Stimulated activated CD4-positive, alpha-beta T cell treated with anti-CD3 and anti-CD28 coated beads, Interleukin-15, amount 100 ng/mL, for 1 hour (primary cell): Measurements from ENCODE around the gene SSUH2.
"Not testable (repeated sequence)": the region's sequence is repeated elsewhere in the genome, so short reads cannot be mapped to it uniquely, and the experiment has no call there.

Source experiments
- DNase-seq, 2 donors: peaks; one replicate each; pipeline ENCODE4 v3.0.0-alpha.2; 2020; ENCODE audit warnings: low read depth in 1 of 2, low spot score in 1 of 2

The SSUH2 gene, protein sequence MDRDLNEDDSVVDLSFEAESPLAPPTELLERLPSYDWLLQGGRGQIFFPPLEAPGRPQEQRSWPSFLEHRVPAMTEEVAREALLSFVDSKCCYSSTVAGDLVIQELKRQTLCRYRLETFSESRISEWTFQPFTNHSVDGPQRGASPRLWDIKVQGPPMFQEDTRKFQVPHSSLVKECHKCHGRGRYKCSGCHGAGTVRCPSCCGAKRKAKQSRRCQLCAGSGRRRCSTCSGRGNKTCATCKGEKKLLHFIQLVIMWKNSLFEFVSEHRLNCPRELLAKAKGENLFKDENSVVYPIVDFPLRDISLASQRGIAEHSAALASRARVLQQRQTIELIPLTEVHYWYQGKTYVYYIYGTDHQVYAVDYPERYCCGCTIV

DNA sequence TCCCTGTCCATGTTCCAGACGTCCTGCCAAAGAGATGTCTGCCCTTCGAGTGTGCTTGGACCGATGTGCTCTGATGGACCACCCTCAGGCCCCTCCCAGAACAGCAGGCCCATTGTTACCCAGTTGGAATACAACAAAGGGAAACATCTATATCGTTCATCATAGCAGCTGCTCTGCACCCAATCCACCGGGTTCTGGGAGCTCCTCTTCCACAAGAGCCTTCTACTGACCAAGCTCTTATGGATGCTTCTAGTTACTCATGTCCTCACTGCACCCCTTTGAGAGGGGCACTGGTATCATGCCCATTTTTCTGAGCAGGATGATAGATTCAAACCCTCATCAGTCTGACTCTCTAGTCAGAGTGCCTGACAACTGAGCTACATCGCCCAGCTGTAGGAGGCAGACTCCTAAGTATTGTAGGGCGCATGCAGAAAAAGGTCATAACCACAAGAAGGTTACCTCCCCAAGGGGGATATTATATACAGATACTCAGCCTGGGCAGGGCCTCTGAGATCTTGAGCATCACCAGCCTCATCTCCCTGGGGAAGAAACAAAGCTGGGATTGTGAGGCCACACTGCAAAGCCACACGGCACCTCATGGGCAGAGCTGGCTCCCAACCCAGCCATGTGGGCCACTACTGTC lies at the start of gene SSUH2:
Gene SSUH2 (minus strand): TSS at position 51 of the 643 bp plus-strand sequence. CDS start 40 bp downstream, at position 11.
- DNase-seq: no peak

DNA sequence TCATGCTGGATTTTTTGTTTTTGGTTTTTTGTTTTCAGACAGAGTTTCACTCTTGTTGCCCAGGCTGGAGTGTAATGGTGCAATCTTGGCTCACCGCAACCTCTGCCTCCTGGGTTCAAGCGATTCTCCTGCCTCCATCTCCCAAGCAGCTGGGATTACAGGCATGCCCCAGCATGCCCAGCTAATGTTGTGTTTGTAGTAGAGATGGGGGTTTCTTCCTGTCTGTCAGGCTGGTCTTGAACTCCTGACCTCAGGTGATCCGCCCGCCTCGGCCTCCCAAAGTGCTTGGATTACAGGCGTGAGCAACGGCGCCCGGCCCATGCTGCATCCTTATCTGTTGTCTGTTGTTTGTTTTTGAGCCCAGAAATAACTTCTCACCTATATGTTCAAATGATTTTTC lies 46.7 kb upstream of the SSUH2 start:
- not testable (repeated sequence) for DNase-seq

DNA sequence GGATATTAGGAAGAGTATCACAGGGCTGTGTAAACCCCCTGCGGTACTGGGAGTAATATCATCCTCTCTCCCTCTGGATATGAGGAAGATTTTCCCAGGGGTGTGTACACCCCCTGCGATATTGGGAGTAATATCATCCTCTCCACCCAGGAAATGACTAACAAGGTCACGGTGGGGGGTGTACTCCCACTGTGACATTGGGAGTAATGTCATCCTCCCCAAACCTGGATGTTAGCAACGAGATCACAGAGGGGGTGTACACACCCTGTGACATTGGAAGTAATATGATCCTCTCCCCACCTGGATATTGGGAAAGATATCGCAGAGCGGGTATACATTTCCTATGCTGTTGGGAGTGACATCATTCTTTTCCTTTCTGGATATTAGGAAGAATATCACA lies 40.4 kb upstream of the SSUH2 start:
- not testable (repeated sequence) for DNase-seq

DNA sequence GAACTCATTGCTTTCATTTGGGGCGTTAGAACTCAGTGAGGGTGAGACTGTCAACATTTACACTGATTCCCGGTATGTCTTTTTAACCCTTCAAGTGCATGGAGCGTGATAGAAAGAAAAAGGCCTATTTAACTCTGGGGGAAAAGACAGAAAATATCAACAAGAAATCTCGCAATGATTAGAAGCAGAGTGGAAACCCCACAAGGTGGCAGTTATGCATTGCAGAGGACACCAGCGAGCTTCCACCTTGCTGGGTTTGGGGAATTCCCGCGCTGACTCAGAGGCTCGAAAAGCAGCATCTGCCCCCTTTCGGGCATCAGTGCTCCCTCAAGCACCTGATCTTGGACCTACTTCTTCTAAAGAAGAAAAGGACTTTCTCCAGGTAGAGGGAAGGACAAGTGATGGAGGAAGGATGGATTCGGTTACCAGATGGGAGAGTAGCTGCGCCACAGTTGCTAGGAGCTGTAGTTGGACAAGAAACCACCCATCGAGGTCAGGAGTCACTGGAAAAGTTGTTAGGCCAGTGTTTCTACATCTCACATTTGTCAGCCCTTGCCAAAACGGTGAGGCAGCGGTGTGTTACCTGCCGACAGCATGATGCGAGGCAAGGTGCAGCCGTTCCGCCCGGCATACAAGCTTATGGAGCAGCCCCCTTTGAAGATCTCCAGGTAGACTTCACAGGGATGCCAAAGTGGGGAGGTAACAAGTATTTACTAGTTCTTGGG lies 38.4 kb upstream of the SSUH2 start:
- not testable (repeated sequence) for DNase-seq

DNA sequence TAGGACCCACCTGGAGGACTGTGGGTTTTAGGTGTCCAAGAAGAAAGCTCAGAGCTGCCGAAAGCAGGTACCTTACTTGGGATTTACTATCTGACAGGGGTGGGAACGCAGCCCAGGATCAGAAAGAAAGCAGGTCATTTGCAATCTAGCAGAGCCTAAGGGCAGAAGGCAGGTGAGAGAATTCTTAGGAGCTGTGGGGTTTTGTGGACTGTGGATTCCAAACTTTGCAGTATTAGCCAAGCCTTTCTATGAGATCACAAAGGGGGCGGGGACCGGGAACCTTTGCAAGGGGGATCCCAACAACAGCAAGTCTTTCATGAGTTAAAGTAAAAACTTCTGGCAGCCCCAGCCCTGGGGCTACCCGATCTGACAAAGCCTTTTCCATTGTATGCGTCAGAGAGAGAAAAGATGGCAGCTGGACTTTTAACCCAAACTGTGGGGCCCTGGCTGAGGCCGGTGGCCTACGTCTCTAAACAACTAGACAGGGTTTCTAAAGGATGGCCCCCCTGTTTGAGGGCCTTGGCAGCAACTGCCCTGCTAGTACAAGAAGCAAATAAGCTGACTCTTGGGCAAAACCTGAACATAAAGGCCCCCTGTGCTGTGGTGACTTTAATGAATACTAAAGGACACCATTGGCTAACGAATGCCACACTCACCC lies 37.4 kb upstream of the SSUH2 start:
- DNase-seq: not testable (repeated sequence)

DNA sequence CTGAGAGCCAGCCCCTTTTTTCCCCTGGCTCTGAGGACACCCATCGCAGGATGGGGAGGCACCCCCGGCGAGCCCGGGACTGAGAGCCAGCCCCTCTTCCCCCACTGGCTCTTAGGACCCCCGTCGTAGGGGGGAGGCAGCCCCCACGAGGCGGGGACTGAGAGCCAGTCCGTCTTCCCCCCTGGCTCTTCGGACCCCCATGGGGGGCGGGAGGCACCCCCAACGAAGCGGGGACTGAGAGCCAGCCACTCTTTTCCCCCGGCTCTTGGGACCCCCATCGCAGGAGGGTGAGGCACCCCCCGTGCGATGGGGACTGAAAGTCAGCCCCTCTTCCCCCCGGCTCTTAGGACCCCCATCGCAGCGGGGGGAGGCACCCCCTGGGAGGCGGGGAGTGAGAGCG lies 36.8 kb upstream of the SSUH2 start:
- no peak for DNase-seq

DNA sequence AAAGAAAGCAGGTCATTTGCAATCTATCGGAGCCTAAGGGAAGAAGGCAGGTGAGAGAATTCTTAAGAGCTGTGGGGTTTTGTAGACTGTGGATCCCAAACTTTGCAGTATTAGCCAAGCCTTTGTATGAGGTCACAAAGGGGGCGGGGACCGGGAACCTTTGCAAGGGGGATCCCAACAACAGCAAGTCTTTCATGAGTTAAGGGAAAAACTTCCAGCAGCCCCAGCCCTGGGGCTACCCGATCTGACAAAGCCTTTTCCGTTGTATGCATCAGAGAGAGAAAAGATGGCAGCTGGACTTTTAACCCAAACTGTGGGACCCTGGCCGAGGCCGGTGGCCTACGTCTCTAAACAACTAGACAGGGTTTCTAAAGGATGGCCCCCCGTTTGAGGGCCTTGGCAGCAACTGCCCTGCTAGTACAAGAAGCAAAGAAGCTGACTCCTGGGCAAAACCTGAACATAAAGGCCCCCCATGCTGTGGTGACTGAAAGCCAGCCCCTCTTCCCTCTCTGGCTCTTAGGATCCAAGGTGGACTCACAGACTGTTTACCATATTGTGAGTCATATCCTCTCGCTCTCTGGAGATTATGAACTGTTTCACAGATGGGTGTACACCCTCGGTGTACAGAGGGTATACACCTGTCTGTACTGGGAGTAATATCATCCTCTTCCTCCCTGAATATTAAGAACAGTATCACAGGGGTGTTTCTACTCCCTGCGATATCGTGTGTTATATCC lies 35.4 kb upstream of the SSUH2 start:
- not testable (repeated sequence) for DNase-seq

DNA sequence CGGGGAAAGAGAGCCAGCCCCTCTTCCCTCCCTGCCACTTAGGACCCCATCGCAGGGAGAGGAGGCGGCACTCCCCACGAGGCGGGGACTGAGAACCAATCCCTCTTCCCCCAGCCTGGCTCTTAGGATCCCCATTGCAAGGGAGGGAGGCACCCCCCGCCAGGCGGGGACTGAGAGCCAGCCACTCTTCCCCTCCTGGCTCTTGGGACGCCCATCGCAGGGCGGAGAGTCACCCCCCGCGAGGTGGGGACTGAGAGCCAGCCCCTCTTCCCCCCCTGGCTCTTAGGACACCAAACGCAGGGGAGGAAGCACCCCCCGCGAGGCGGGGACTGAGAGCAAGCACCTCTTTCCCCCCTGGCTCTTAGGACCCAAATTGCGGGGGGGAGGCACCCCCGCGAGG lies 34.2 kb upstream of the SSUH2 start:
- no peak for DNase-seq

DNA sequence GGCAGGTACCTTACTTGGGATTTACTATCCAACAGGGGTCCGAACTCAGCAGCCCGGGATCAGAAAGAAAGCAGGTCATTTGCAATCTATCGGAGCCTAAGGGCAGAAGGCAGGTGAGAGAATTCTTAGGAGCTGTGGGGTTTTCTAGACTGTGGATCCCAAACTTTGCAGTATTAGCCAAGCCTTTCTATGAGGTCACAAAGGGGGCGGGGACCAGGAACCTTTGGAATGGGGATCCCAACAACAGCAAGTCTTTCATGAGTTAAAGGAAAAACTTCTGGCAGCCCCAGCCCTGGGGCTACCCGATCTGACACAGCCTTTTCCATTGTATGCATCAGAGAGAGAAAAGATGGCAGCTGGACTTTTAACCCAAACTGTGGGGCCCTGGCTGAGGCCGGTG lies 32.7 kb upstream of the SSUH2 start:
- DNase-seq: not testable (repeated sequence)

DNA sequence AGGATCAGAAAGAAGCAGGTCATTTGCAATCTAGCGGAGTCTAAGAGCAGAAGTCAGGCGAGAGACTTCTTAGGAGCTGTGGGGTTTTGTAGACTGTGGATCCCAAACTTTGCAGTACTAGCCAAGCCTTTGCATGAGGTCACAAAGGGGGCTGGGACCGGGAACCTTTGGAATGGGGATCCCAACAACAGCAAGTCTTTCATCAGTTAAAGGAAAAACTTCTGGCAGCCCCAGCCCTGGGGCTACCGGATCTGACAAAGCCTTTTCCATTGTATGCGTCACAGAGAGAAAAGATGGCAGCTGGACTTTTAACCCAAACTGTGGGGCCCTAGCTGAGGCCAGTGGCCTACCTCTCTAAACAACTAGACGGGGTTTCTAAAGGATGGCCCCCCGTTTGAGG lies 31.0 kb upstream of the SSUH2 start:
- DNase-seq: not testable (repeated sequence)

DNA sequence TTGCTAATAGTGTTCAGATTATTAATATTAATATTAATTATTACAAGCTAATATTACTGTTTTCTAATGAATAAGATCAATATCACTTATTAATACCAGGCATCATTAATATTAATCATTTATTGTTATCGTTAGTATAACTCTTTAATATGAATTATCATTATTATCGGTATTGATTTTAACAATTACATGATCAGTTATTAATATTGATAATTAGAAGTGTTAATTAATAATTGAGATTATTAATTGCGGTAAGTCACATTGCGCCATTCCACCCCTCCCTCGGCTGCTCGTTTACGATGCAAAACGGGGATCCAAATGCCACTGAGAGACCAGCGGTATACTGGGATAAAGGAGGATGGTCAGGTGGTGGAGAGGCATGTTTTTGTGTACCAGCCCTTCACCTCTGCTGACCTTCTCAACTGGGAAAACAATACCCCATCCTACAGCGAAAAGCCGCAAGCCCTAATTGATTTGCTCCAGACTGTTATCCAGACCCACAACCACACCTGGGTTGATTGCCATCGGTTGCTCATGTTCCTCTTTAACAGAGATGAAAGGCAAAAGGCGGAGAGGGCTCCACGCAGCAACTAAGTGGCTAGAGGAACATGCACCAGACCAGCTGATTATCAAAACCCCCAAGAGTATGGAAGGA lies 28.6 kb upstream of the SSUH2 start:
- DNase-seq: no peak

DNA sequence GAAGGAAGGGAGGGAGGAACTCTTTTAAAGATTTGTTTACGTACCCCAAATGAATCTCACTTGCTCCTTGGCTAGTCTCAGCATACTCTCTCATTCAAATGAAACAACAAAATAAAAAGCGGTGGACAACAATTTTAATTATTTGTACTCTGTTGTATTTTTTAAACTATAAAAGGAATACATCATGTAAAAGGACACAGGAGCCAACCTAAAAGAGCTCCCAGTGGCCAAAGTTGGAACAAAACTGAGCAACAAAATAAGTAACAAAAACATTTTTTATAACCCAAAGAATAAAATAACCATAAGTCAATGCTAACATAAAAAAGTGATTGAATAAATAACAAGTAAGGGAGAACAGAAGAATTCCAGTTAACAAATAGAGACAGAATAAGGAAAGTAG lies 24.4 kb upstream of the SSUH2 start:
- DNase-seq: no peak

DNA sequence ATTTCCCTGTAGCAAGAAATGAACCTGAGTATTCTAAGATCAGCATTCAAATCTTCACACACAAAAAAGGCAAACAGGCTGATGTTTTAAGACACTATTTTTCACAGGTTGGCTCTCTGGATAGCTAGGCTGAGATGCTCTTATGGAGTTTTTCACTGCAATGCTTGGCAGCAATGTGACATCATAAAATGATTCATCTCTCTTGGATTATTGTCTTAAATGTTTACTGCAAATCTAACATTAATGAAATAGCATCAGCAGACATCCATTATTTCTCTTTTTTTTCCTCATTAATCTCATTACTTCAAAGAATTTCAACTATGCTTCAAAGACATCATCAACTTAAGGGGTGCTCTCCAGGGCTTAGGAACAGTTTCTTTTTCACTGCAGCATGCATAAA lies 23.6 kb upstream of the SSUH2 start:
- no peak for DNase-seq

DNA sequence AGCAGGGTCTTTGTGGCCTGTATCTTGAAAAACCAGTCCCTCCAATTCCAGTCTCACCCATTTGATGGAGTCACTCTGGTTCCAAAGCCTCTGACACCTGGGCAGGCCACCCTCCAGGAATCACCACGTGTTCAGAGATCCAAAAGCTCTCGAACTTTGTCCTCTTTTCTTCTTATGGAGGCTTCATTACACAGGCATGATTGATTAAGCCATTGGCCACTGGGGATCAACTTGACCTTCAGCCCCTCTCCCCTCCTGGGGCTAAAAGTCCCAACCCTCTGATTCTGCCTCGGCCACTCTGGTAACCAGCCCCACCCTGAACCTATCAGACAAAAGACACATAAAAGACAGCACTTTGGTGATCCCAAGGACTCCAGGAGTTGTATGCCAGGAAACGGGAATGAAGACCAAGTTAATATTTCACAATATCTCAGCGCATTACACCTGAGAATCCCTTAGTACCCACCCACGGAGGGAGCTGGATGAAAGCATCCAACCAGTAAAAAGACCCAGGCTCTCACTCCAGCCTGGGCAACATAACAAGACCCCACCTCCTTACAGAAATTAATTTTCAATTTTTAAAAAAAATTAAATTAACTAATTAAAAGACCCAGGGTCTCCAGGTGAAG lies 23.0 kb upstream of the SSUH2 start:
- DNase-seq: no peak

DNA sequence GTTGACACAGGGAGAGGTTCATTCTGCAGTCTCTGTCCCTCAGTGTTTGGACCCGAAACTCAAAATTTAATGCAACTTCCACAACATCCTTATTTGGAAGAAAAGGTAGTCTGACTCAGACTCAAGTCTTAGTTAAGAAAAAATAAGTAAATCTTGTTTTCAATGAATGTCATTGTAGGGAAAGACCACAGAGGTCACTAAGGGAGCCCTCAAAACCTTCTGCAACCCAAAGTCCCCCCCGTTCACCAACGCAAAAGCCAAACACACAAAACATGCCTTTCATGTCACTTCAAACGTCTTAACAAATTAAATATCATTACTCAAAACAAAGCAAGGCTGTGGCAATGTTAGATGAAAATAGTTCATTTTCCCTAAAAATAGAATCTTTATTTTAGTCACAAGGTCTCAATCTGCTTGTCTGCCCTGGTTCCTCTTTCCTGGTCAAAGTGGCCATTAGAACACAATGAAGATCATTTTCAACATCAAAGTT lies 20.9 kb upstream of the SSUH2 start:
- no peak for DNase-seq

DNA sequence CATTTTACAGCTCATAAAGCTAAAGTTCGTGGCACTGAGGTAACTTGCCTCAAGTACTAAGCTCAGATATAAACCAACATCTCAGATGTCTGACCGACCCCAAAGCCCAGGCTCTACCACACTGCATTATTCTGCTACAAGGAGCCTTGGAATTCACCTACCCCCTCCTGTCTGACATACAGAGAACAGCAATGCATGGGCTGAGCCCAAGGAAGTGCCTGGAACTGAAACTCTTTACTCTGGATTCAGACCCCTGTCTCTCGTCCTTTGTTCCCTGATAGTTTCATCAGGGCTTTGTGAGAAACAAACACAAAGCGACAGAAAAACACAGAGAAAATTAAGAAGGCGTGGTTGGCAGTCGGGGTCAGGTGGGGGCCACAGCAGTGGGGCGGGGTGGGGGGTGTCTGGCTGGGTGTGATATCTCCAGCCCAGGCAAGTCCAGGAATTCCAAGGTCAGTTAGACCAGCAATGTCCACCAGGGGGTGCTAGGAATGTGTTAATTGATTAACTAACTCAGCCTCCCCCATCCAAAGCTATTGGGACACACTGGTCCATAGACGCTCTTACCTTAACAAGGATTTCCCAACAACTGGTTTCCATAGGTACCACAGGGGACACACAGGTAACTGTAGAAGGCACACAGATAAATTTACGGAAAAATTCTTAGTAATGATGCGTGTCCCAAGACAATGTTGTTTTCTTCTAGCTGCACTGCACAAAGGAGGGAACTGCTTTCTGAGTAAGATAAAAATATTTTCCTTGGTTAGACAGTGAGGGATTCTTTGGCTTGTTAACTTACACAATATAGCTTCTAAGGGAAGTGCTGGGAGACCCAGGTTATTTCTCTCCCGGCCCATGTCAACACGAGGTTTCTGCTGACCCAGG lies 18.8 kb upstream of the SSUH2 start:
- DNase-seq: no peak

DNA sequence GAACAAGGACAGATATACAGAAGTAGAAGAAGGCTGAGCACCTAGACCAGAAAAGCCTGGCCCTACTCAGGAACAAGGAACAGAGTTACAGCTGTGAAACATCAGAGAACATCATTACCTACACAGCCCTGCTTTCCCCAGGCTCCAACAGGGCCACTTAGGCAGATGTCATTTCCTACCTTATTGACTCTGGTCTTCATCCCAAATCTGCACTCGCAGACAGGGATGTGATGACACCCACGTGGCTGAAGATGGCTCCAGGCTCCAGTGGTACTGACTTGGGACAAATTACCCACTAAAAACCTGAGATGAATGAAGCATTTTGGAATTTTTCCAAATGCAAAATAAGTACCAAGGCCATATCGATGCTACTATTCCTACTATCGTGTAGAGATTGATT lies 18.0 kb upstream of the SSUH2 start:
- DNase-seq: no peak

DNA sequence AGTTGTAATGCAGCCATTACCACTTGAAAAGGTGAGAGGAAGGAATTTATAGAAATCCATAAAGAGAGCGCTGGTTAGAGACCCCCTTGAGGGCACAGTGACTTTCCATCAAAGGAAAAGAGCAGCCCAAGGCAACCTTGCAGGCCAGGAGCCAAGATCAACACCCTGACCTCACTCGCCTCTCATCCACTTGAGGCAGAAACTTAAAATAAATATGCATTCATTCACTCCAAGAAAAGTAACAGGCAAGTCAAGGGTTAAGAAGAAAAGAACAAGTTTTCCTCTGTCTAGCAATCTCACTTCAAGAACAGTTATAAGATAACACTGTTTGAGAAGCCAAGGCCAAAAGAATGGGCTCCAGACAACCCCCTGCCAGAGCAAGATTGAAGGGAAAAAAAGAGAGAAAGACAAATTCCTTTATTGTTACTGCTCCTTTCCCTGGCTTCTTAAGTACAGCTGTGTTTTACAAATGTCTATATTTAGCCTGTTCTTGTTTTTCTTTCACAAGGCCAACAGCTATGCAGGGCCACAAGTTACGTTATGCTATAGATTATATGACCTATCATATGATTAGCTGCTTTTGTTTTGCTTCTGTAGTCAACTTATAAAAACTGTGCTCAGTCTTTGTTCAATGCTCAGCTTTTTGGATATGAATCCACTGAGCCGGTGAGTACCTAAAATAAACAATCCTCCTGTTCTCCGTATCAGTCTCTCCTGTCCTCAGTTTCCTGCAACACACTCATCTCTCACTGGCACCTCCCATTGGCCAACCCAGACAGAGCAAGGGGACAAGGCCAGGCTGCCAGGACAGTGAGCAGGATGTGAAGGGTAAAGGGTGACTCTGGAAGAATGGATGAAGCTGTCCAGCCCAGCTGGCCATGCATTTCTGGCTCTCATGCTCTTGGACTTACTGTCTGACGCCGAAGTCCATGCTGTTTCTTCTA lies 15.8 kb upstream of the SSUH2 start:
- no peak for DNase-seq
